KMS-11 (cell line): ENCODE data around the gene ASPG.

Source experiments
- H2AFZ ChIP-seq: fragments of 200-600 bp; sonication (generic); 2 replicates; pipeline ENCODE4 v1.6.1; 2016; ENCODE audit warnings: antibody characterized with exemption, mixed run types, low read depth
- H3K27ac ChIP-seq: fragments of 200-600 bp; sonication (generic); 2 replicates; pipeline ENCODE4 v1.6.1; 2016; ENCODE audit warnings: mild to moderate bottlenecking, mixed run types
- H3K27me3 ChIP-seq: fragments of 200-600 bp; sonication (generic); 2 replicates; pipeline ENCODE4 v1.6.1; 2017; ENCODE audit warnings: mild to moderate bottlenecking, low read depth, mixed run types, moderate library complexity; ENCODE audit not compliant: insufficient read depth
- H3K36me3 ChIP-seq: fragments of 200-600 bp; sonication (generic); 2 replicates; pipeline ENCODE4 v1.6.1; 2017; ENCODE audit warnings: mild to moderate bottlenecking, mixed run types; ENCODE audit not compliant: insufficient read depth
- H3K4me1 ChIP-seq: fragments of 200-600 bp; sonication (generic); 2 replicates; pipeline ENCODE4 v1.6.1; 2016; ENCODE audit warnings: mild to moderate bottlenecking, low read depth, mixed run types; ENCODE audit not compliant: poor library complexity, severe bottlenecking
- H3K4me2 ChIP-seq: fragments of 200-600 bp; sonication (generic); 2 replicates; pipeline ENCODE4 v1.7.0; 2016; ENCODE audit warnings: mild to moderate bottlenecking, mixed run types
- H3K4me3 ChIP-seq: fragments of 200-600 bp; sonication (generic); IDR thresholded peaks from 2 replicates; pipeline ENCODE4 v1.6.1; 2017; ENCODE audit warnings: low read depth, low read length, mixed read lengths; ENCODE audit not compliant: insufficient read depth
- H3K79me2 ChIP-seq: fragments of 200-600 bp; sonication (generic); 2 replicates; pipeline ENCODE4 v1.6.1; 2016; ENCODE audit warnings: low read depth, mixed run types; ENCODE audit not compliant: insufficient read depth
- H3K9ac ChIP-seq: fragments of 200-600 bp; sonication (generic); 2 replicates; pipeline ENCODE4 v1.6.1; 2016; ENCODE audit warnings: mild to moderate bottlenecking, mixed run types
- H4K20me1 ChIP-seq: fragments of 200-600 bp; sonication (generic); 2 replicates; pipeline ENCODE4 v1.6.1; 2016; ENCODE audit warnings: mild to moderate bottlenecking, mixed run types; ENCODE audit not compliant: insufficient read depth
- TF ChIP-seq, protein P1 (sequence below): fragments of 200-600 bp; sonication (generic); conservative IDR thresholded peaks from 2 replicates; pipeline ENCODE4 v1.6.1; 2017; ENCODE audit warnings: low read depth, mild to moderate bottlenecking, antibody characterized with exemption, low read length, moderate library complexity, mixed read lengths

The ASPG gene

DNA sequence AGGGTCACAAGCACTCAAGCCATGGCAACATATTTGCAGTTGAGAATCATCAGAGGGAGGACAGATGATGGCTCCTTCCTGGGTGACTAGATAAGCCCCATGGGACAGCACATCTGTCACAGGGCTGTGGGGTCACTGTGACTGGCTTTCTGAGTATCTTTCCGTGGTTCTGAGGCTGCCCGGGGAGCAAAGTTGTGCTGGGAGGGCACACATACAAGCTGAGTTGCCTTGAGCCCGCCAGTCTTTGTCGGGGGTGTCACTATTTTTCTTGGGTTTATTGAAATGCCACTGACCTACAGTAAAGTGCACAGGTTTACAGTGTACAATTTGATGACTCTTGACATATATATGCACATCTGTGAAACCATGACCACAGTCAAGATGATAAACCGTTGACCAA is 35.6 kb downstream of the ASPG start:
- Histone ChIP-seq H3K79me2 (no peaks in the 10 kb centered on the region), H4K20me1 (no peaks in the 10 kb centered on the region), H3K36me3 (no peaks in the 10 kb centered on the region), H3K27me3 (peaks cover 12% of the 10 kb centered on the region; the same call in 1 of the 2 replicates), H3K27ac (no peak overlapping the region), H3K4me2 (no peak overlapping the region), H3K9ac (no peak overlapping the region), H3K4me1 (no peaks in the 10 kb centered on the region), H3K4me3 (no peak overlapping the region), H2AFZ (no peak overlapping the region)
- TF ChIP-seq, protein P1, sequence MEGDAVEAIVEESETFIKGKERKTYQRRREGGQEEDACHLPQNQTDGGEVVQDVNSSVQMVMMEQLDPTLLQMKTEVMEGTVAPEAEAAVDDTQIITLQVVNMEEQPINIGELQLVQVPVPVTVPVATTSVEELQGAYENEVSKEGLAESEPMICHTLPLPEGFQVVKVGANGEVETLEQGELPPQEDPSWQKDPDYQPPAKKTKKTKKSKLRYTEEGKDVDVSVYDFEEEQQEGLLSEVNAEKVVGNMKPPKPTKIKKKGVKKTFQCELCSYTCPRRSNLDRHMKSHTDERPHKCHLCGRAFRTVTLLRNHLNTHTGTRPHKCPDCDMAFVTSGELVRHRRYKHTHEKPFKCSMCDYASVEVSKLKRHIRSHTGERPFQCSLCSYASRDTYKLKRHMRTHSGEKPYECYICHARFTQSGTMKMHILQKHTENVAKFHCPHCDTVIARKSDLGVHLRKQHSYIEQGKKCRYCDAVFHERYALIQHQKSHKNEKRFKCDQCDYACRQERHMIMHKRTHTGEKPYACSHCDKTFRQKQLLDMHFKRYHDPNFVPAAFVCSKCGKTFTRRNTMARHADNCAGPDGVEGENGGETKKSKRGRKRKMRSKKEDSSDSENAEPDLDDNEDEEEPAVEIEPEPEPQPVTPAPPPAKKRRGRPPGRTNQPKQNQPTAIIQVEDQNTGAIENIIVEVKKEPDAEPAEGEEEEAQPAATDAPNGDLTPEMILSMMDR: no peak

DNA sequence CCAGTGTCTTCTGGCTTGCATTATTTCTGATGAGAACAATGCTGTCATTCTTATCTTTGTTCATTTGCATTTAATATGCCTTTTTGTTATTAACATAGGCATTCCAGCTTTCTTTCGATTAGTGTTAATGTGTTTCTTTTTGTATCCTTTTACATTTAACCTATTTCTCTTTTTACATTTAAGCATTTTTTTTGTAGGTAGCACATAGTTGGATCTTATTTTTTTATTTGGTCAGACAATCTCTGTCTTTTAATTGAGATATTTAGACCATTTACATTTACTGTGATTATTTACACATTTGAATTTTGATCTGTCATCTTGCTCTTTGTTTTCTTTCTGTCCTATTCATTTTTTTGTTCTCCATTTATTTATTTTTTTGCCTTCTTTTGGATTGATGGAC is 38.4 kb downstream of the ASPG start:
- H3K27ac ChIP-seq: no peak overlapping the region
- H3K9ac ChIP-seq: no peak overlapping the region
- no peak overlapping the region for H3K4me2 ChIP-seq
- peaks cover 12% of the 10 kb centered on the region; the same call in 1 of the 2 replicates for H3K27me3 ChIP-seq
- no peak overlapping the region for H3K4me3 ChIP-seq
- no peaks in the 10 kb centered on the region for H3K79me2 ChIP-seq
- TF ChIP-seq, protein P1: no peak
- H3K36me3 ChIP-seq: no peaks in the 10 kb centered on the region
- no peak overlapping the region for H2AFZ ChIP-seq
- no peaks in the 10 kb centered on the region for H4K20me1 ChIP-seq
- H3K4me1 ChIP-seq: no peaks in the 10 kb centered on the region

DNA sequence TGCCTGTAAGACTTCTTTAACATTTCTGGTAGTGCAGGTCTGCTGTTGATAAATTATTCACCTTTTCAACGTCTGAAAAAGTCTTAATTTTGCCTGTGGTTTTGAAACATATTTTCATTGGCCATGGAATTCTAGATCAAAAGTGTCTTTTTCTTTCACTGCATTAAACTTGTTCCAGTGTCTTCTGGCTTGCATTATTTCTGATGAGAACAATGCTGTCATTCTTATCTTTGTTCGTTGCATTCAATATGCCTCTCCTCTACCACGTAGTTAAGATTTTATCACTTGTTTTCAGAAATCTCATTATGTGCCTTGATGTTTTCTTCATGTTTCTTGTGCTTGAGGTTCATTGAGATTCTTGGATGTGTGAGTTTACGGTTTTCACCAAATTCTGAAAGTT is 39.5 kb downstream of the ASPG start:
- Histone ChIP-seq H3K36me3 (no peaks in the 10 kb centered on the region), H3K4me3 (no peak overlapping the region), H3K27me3 (peaks cover 12% of the 10 kb centered on the region; the same call in 1 of the 2 replicates), H3K4me2 (no peak overlapping the region), H3K4me1 (no peaks in the 10 kb centered on the region), H2AFZ (no peak overlapping the region), H4K20me1 (no peaks in the 10 kb centered on the region), H3K27ac (no peak overlapping the region), H3K79me2 (no peaks in the 10 kb centered on the region), H3K9ac (no peak overlapping the region)
- TF ChIP-seq, protein P1: no peak

DNA sequence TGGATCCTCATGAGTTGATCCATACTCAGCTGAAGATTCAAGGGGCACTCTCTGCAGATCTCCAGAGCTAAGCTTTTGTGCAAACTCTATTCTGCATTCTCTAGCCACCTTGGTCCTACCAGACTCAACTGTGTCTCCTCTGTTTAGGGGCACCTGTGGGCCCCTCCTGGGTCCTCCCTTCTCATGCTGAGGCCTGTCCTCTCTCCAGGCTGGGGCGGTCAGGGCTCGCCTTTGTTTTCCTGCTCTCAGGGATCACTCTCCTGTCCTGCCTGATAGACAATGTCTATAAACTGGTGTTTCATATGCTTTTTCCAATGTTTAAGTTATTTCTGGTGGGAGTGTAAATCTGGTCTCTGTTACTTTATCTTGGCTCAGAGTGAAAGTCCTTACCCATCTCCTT is 41.3 kb downstream of the ASPG start:
- H4K20me1 ChIP-seq: no peaks in the 10 kb centered on the region
- H2AFZ ChIP-seq: no peak overlapping the region
- TF ChIP-seq, protein P1: no peak
- no peak overlapping the region for H3K9ac ChIP-seq
- no peaks in the 10 kb centered on the region for H3K4me1 ChIP-seq
- no peaks in the 10 kb centered on the region for H3K36me3 ChIP-seq
- no peak overlapping the region for H3K4me2 ChIP-seq
- H3K79me2 ChIP-seq: no peaks in the 10 kb centered on the region
- no peak overlapping the region for H3K27ac ChIP-seq
- no peak overlapping the region for H3K4me3 ChIP-seq
- H3K27me3 ChIP-seq: peaks cover 3% of the 10 kb centered on the region; the same call in 1 of the 2 replicates
